HL-60 (cell line): ENCODE results near the gene SPAG8.

ENCODE experiments used
- DNase-seq, 2 experiments: peaks; one replicate each; pipeline ENCODE4 v3.0.0-alpha.2; 2010 to 2020; ENCODE audit warnings: low read depth in 1 of 2, low spot score in 1 of 2
- H3K27ac ChIP-seq: fragments of 250-450 bp; sonication (Bioruptor Pico); replicated peaks from 2 replicates; pipeline ENCODE4 v1.5.1; 2020; ENCODE audit warnings: mild to moderate bottlenecking, moderate library complexity
- H3K27me3 ChIP-seq: fragments of 250-450 bp; sonication (Bioruptor Pico); 2 replicates; pipeline ENCODE4 v1.5.1; 2021; ENCODE audit warnings: mild to moderate bottlenecking, moderate library complexity; ENCODE audit not compliant: insufficient read depth, poor library complexity, severe bottlenecking
- H3K4me3 ChIP-seq: replicated peaks from 2 replicates; pipeline ENCODE4 v1.5.1; 2011; ENCODE audit warnings: mild to moderate bottlenecking, control low read depth, low read length; ENCODE audit not compliant: insufficient read depth
- CTCF ChIP-seq: IDR thresholded peaks from one replicate; pipeline ENCODE4 v1.5.1; 2011; ENCODE audit warnings: low read length, control low read depth, inconsistent platforms; ENCODE audit not compliant: insufficient read depth
- GABPA ChIP-seq: IDR thresholded peaks from 2 replicates; pipeline ENCODE4 v1.6.1; 2012; ENCODE audit warnings: low read depth
- POLR2AphosphoS5 ChIP-seq: IDR thresholded peaks from 2 replicates; pipeline ENCODE4 v1.6.1; 2012; ENCODE audit warnings: low read depth
- REST ChIP-seq: IDR thresholded peaks from 2 replicates; pipeline ENCODE4 v1.6.1; 2012; ENCODE audit warnings: low read depth; ENCODE audit not compliant: insufficient replicate concordance
- SPI1 ChIP-seq: IDR thresholded peaks from 2 replicates; pipeline ENCODE4 v1.6.1; 2012; ENCODE audit warnings: low read depth, mild to moderate bottlenecking, borderline replicate concordance

Gene SPAG8

GRCh38 chr9:35852267-35852815 lies 40.3 kb upstream of the SPAG8 start:
- TF ChIP-seq POLR2AphosphoS5: no peak
- Histone ChIP-seq H3K27me3 (peaks cover 39% of the 10 kb centered on the region), H3K4me3 (no peak overlapping the region), H3K27ac (no peak overlapping the region)
- no peak for DNase-seq

GRCh38 chr9:35847792-35848572 lies 35.9 kb upstream of the SPAG8 start:
- H3K4me3 ChIP-seq: no peak overlapping the region
- DNase-seq: no peak
- peaks cover 42% of the 10 kb centered on the region for H3K27me3 ChIP-seq
- no peak for TF ChIP-seq CTCF
- no peak for TF ChIP-seq POLR2AphosphoS5
- TF ChIP-seq SPI1: no peak
- TF ChIP-seq REST: no peak
- TF ChIP-seq GABPA: no peak
- H3K27ac ChIP-seq: no peak overlapping the region

- no peak overlapping the region for H3K27ac ChIP-seq
- H3K27me3 ChIP-seq: peaks cover 39% of the 10 kb centered on the region
- TF ChIP-seq REST: no peak
- H3K4me3 ChIP-seq: no peak overlapping the region
- DNase-seq: no peak
These were observed 34.0 kb upstream of the SPAG8 start for GRCh38 chr9:35845824-35846771.

DNA sequence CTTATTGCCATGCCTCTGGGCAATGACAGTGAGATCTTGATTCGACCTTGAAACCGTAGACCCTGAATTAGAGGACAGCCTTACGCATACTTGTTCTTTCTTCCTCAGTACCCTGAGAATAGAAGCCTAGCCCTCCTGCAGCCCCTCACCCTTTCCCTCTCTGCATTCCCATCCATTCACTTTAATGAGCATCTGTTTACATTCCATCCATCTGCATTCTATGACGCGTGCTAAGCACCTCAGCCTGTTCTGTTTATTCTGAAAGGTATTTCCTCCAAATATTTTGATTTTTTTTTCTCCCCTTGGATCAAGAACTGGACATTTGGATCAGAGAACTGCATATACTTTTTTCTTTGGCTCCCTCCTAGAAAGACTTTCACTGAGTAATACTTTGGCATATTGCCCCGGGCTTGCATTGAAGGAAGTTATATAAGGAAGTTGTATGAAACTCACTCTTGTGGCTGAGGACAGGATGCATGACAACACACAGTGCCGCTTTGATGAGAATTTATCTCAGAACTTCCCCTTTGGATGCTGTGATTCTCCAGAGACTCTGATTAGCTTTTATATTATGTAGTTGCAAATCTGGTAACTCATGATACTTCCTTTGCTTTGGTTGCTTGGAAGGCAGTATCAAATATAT lies 32.7 kb upstream of the SPAG8 start:
- peak; percentile 78 to 90 for DNase-seq
- TF ChIP-seq CTCF: no peak
- TF ChIP-seq REST: no peak
- TF ChIP-seq SPI1: peak; percentile 65; the same call in 1 of the 2 replicates
- TF ChIP-seq POLR2AphosphoS5: peak; percentile 96
- TF ChIP-seq GABPA: peak; percentile 65
- no peak overlapping the region for H3K4me3 ChIP-seq
- H3K27ac ChIP-seq: no peak overlapping the region
- H3K27me3 ChIP-seq: peaks cover 44% of the 10 kb centered on the region
